Measurements from ENCODE around the gene AKIP1.
"Not testable (repeated sequence)": the region's sequence is repeated elsewhere in the genome, so short reads cannot be mapped to it uniquely, and the experiment has no call there.

Gene AKIP1, protein sequence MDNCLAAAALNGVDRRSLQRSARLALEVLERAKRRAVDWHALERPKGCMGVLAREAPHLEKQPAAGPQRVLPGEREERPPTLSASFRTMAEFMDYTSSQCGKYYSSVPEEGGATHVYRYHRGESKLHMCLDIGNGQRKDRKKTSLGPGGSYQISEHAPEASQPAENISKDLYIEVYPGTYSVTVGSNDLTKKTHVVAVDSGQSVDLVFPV

DNA sequence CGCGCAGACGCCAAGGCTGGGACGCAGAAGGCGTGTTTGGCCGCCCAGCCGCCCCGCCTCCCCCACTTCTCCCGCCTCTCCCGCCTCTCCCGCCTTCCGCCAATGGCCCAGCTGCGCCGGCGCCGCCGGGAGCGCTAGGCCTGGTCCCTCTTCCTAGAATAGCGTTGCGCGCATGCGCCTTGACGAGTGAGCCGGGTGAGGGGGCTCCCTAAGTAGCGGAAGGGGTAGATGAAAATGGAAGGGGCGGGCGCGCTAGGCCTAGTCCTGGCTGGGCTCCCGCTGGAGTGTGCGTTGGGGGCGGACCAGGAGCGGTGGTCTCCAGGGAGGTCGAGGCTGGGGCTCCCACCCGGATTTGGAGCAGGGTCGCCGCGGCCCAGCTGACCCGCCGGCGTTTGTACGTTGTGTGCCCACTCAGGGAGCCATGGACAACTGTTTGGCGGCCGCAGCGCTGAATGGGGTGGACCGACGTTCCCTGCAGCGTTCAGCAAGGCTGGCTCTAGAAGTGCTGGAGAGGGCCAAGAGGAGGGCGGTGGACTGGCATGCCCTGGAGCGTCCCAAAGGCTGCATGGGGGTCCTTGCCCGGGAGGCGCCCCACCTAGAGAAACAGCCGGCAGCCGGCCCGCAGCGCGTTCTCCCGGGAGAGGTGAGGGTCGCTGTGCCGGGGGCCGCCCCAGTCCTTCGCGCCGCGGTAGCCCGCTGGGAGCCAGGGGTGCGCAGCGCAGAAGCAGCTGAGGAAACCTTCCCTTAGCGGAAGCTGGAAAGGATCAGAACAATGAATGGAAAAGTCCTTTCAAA, at the start of gene AKIP1:
Gene AKIP1, plus strand, starts transcription at position 161 of the 795 bp plus-strand sequence. Its CDS starts 261 bp downstream, at position 422.
- H3K4me3 ChIP-seq (ENCODE audit: low read length), result peak within 1 kb of the TSS; percentile 79
- no peak for TF ChIP-seq ZNF274 (IDR thresholded peaks at IDR 0.05; ENCODE audit: low read depth, low read length)

- TF ChIP-seq ZNF274 (IDR thresholded peaks at IDR 0.05; ENCODE audit: low read depth, low read length), result no peak
- H3K4me3 ChIP-seq (ENCODE audit: low read length), result no peak overlapping the region
Measured at GRCh38 chr11:8863838-8864237, 47.2 kb upstream of the AKIP1 start.

DNA sequence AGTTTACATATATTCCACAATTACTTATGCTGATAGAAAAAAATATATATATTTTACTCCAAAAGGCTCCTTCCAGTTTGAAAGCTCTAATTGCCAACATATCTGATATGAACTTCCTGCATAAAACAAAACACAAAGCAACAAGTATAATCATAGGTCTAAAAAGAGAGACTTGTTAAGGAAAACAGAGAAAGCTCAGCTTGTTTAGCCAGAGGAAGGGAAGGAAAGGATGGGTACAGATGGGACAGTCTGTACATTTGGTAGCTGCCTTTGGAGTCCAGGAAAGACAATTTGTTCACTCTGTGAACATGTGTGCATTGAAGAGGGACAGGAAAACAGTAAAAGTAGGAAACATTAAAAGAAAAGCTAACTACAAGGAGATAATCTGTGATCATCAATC, 45.7 kb upstream of the AKIP1 start:
- H3K4me3 ChIP-seq (ENCODE audit: low read length), result no peak overlapping the region
- no peak for TF ChIP-seq ZNF274 (IDR thresholded peaks at IDR 0.05; ENCODE audit: low read depth, low read length)

- H3K4me3 ChIP-seq (ENCODE audit: low read length), result no peak overlapping the region
- no peak for TF ChIP-seq ZNF274 (IDR thresholded peaks at IDR 0.05; ENCODE audit: low read depth, low read length)
Measured at GRCh38 chr11:8867035-8867434, 44.0 kb upstream of the AKIP1 start.

DNA sequence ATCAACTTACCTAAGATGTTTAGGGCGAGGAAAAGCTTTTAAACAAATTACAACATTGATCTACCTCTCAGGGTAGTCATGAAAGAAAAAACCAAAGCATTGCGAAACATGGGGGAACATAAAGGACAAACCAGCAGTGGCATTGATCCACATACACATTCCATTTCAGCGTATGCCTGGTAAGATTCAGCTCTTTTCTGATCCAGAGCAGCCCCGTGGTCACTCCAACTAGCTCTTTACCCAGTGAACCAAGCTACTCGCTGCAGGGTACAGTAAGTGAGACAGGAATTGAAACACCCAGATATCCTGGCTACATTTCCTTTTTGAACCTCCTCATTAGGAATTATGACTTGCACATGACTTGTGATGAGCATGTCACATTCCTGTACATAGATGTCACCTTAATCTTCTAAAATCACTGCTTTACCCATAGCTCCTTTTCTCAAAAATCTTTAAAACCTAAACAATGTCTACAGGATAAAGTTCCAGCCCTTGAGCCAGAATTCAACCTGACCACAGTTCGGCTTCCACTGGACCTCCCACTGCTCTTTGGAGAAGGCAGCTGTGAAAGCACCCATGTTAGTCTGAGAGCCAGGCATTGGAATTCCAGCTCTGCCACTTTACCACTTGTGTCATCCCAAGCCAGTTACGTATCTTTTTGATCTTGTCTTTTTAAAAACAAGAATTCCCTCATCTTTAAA, 42.9 kb upstream of the AKIP1 start:
- TF ChIP-seq ZNF274 (IDR thresholded peaks at IDR 0.05; ENCODE audit: low read depth, low read length), result no peak
- no peak overlapping the region for H3K4me3 ChIP-seq (ENCODE audit: low read length)

DNA sequence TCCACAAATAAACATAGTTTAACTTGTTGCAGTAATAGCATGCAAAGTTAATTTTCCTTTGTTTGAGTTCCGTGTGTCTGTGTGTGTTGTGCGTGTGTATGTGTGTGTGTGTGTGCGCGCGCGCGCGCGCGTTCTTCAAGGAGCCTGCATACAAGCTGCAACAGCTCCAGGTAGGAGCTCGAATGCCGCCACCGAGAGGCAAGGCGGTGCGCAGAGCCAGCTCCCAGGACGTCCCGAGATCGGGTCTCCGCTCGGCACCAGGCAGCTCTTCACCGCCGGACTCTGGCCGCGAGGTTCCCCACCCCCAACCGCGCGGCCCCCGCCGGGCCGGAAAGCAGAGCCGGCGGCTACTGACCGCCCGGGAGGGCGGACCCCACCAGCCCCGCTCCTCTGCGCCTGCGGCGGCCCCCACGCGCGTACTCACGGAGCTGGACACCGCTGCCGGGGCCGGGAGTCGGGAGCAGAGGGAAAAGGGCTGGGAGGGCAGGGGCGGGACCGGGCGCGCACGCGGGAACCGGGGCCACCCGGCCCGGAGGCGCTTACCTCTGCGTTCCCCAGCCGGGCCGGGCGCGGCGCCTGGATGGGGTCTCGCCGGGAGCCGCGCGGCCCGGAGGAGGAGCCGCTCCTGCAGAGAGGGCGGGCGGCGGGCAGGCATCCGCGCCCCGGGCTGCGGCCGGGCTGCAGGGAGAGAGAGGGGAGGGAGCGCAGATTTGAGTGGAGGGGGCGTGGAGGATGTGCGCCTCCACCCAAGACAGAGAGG, 40.4 kb upstream of the AKIP1 start:
- TF ChIP-seq ZNF274 (IDR thresholded peaks at IDR 0.05; ENCODE audit: low read depth, low read length), result no peak
- peak overlapping the region; percentile 62 for H3K4me3 ChIP-seq (ENCODE audit: low read length)

DNA sequence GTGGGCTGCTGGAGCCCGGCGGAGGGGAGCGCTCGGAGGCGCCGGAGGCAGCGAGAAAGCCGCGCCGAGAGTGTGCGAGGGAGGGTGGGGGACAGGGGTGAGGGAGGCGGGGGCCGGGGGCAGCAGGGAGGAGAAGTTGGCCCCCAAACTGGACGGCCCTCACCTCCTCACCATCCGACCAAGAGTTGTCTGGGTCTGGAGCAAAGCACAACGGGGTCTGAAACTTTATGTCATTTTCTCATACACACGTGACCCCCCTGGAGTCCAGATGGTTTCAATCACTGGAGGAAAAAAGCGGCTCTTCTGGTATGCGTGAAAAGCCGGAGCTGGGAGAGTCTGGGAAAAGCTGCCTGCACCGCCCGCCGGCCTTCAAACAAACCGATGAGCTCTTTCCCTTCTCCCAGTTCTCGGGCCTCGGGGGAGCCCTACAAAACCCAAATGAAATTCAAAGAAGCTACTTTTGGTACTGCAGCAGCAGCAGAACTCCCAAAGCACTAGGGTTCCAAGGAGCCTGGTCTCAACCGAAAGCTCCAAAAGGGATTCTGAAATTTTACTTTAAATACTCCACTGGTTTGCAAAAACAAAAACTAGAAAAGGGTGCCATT, 39.7 kb upstream of the AKIP1 start:
- TF ChIP-seq ZNF274 (IDR thresholded peaks at IDR 0.05; ENCODE audit: low read depth, low read length), result no peak
- H3K4me3 ChIP-seq (ENCODE audit: low read length), result peak overlapping the region; percentile 62; the same call in 1 of the 2 replicates

- TF ChIP-seq ZNF274 (IDR thresholded peaks at IDR 0.05; ENCODE audit: low read depth, low read length), result no peak
- H3K4me3 ChIP-seq (ENCODE audit: low read length), result no peak overlapping the region
Measured at GRCh38 chr11:8871962-8872361, 39.0 kb upstream of the AKIP1 start.

- no peak overlapping the region for H3K4me3 ChIP-seq (ENCODE audit: low read length)
- no peak for TF ChIP-seq ZNF274 (IDR thresholded peaks at IDR 0.05; ENCODE audit: low read depth, low read length)
Measured at GRCh38 chr11:8873741-8874405, 37.1 kb upstream of the AKIP1 start.

- no peak overlapping the region for H3K4me3 ChIP-seq (ENCODE audit: low read length)
- TF ChIP-seq ZNF274 (IDR thresholded peaks at IDR 0.05; ENCODE audit: low read depth, low read length), result no peak
Measured at GRCh38 chr11:8878771-8879170, 32.2 kb upstream of the AKIP1 start.

GRCh38 chr11:8881585-8881984, 29.4 kb upstream of the AKIP1 start:
- not testable (repeated sequence) for H3K4me3 ChIP-seq (ENCODE audit: low read length)

GRCh38 chr11:8886322-8886721, 24.7 kb upstream of the AKIP1 start:
- no peak for TF ChIP-seq ZNF274 (IDR thresholded peaks at IDR 0.05; ENCODE audit: low read depth, low read length)
- no peak overlapping the region for H3K4me3 ChIP-seq (ENCODE audit: low read length)

DNA sequence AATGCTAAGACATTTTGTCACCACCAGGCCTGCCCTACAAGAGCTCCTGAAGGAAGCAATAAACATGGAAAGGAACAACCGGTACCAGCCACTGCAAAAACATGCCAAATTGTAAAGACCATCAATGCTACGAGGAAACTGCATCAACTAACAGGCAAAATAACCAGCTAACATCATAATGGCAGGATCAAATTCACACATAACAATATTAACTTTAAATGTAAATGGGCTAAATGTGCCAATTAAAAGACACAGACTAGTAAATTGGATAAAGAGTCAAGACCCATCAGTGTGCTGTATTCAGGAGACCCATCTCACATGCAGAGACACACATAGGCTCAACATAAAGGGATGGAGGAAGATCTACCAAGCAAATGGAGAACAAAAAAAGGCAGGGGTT, 19.8 kb upstream of the AKIP1 start:
- H3K4me3 ChIP-seq (ENCODE audit: low read length), result not testable (repeated sequence)
